Measurements from ENCODE around the gene ABR. TPM values are rescaled to one million over a fixed set of nuclear protein-coding genes. Genes with fewer than 3 reads are reported as not detected.

ABR gene
- total and polyA plus RNA-seq, 2 of the 13 experiments (the other 11 are each of a cell fraction or from before 2014, with no cell fraction given) = 12.4 to 40.4 TPM

GRCh38 chr17:1055751-1056645 is 123.8 kb downstream of the ABR start (continued):
- no peak for TF ChIP-seq CSRNP1 (CRISPR knock-in tag; IDR thresholded peaks at IDR 0.05)
- TF ChIP-seq ELF1 (CRISPR knock-in tag; IDR thresholded peaks at IDR 0.05) = no peak
- 0 out of 2 replicates have a peak, but pooled peaks have one; percentile 11 for TF ChIP-seq SMC3 (IDR thresholded peaks at IDR 0.05; ENCODE audit: low read length)
- TF ChIP-seq CTCF (CRISPR knock-in tag; IDR thresholded peaks at IDR 0.05) = peak; percentile 91
- TF ChIP-seq ZNF329 (CRISPR knock-in tag; IDR thresholded peaks at IDR 0.05; ENCODE audit: low read depth) = no peak
- TF ChIP-seq GABPB1 (CRISPR knock-in tag; IDR thresholded peaks at IDR 0.05) = no peak
- peak; percentile 35; the same call in 1 of the 2 replicates for TF ChIP-seq ZBTB33 (CRISPR knock-in tag; IDR thresholded peaks at IDR 0.05)
- TF ChIP-seq ZBTB7B (CRISPR knock-in tag; IDR thresholded peaks at IDR 0.05) = 0 out of 2 replicates have a peak, but pooled peaks have one; percentile 20
- TF ChIP-seq PHF5A (CRISPR knock-in tag; IDR thresholded peaks at IDR 0.05; ENCODE audit: low read depth, unreplicated experiment) = no peak
- TF ChIP-seq ZBTB46 (CRISPR knock-in tag; IDR thresholded peaks at IDR 0.05; ENCODE audit: borderline replicate concordance) = no peak
- TF ChIP-seq, protein P1, sequence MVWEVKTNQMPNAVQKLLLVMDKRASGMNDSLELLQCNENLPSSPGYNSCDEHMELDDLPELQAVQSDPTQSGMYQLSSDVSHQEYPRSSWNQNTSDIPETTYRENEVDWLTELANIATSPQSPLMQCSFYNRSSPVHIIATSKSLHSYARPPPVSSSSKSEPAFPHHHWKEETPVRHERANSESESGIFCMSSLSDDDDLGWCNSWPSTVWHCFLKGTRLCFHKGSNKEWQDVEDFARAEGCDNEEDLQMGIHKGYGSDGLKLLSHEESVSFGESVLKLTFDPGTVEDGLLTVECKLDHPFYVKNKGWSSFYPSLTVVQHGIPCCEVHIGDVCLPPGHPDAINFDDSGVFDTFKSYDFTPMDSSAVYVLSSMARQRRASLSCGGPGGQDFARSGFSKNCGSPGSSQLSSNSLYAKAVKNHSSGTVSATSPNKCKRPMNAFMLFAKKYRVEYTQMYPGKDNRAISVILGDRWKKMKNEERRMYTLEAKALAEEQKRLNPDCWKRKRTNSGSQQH (CRISPR knock-in tag; IDR thresholded peaks at IDR 0.05; ENCODE audit: low read depth) = no peak
- TF ChIP-seq ZNF687 (CRISPR knock-in tag; IDR thresholded peaks at IDR 0.05) = peak; percentile 31; the same call in 1 of the 2 replicates
- TF ChIP-seq FOSL2 (CRISPR knock-in tag; IDR thresholded peaks at IDR 0.05) = no peak
